HepG2 (cell line): Measurements from ENCODE around the gene CDCA4. TPM values are rescaled to one million over a fixed set of nuclear protein-coding genes. Genes with fewer than 3 reads are reported as not detected.

Source experiments
- ATAC-seq: fragments of 200-7000 bp; cut with Tn5 transposase; 3 replicates; pipeline ENCODE4 v1.9.1; 2020; ENCODE audit warnings: mild to moderate bottlenecking, moderate library complexity
- BruUV-seq: library from RNA; stranded (reverse); fragments of 400-500 nt; replicated peaks from 2 replicates; lab custom pipeline; 2021; lab: Mats Ljungman, UMichigan
- CTCF ChIA-PET: fragments of 300-600 bp; formaldehyde crosslinking; extraction: SDS; loops from one replicate; lab custom pipeline; 2021; ENCODE audit warnings: low total read pairs, inconsistent platforms, low intra/inter-chr PET ratio; lab: Yijun Ruan, JAX
- POLR2A ChIA-PET: fragments of 350-600 bp; sonication (Branson Sonifier 250); formaldehyde crosslinking; loops from one replicate; lab custom pipeline; 2020; ENCODE audit warnings: antibody characterized with exemption, inconsistent platforms; lab: Yijun Ruan, JAX
- DNase-seq: peaks from one replicate; pipeline ENCODE4 v3.0.0-alpha.2; 2015; ENCODE audit warnings: low spot score
- FAIRE-seq: peaks from 3 replicates; lab custom pipeline; 2011; peaks lifted over from hg19 to GRCh38; lab: Jason Lieb, UNC
- H2AFZ ChIP-seq: one replicate; pipeline ENCODE4 v1.6.1; 2011; ENCODE audit warnings: low read length, inconsistent platforms
- H3K27ac ChIP-seq: fragments of 300-600 bp; 3 replicates; pipeline ENCODE4 v1.8.0; 2011; ENCODE audit warnings: mixed run types, mild to moderate bottlenecking, mixed read lengths, low read length, inconsistent platforms; ENCODE audit not compliant: insufficient read depth; ENCODE audit errors: extremely low read length
- H3K27me3 ChIP-seq, 2 experiments: fragments of 200-600 bp in 1 of 2; 2 replicates in 1 of 2; 3 replicates in 1 of 2; pipeline versions ENCODE4 v1.6.0 to v1.8.0; 2011; ENCODE audit warnings: low read length in 2 of 2, mild to moderate bottlenecking in 2 of 2, moderate library complexity in 2 of 2, inconsistent platforms in 1 of 2; ENCODE audit not compliant: insufficient read depth in 2 of 2, control insufficient read depth in 1 of 2
- H3K36me3 ChIP-seq, 2 experiments: fragments of 200-600 bp in 1 of 2; replicated peaks in 1 of 2; 2 replicates in 1 of 2; 3 replicates in 1 of 2; pipeline versions ENCODE4 v1.5.1 to v1.8.0; 2011; ENCODE audit warnings: low read length in 2 of 2, inconsistent platforms in 1 of 2; ENCODE audit not compliant: insufficient read depth in 2 of 2, control insufficient read depth in 1 of 2
- H3K4me1 ChIP-seq: 2 replicates; pipeline ENCODE4 v1.5.1; 2012; ENCODE audit warnings: low read length, inconsistent platforms; ENCODE audit not compliant: insufficient read depth
- H3K4me2 ChIP-seq: 2 replicates; pipeline ENCODE4 v1.6.0; 2011; ENCODE audit warnings: low read depth, low read length, inconsistent platforms
- H3K4me3 ChIP-seq, 3 experiments: fragments of 200-600 bp in 1 of 3; sonication (generic), shearing (Covaris generic) in 1 of 3; replicated peaks in 1 of 3; 2 replicates each; pipeline ENCODE4 v1.5.1; 2011 to 2016; ENCODE audit warnings: low read length in 3 of 3, inconsistent platforms in 2 of 3, low read depth in 2 of 3, mild to moderate bottlenecking in 2 of 3, control low read depth in 1 of 3, mixed read lengths in 1 of 3; ENCODE audit not compliant: insufficient read depth in 1 of 3
- H3K79me2 ChIP-seq: one replicate; pipeline ENCODE4 v1.6.1; 2011; ENCODE audit warnings: low read length, inconsistent platforms; ENCODE audit not compliant: insufficient read depth
- H3K9ac ChIP-seq: 2 replicates; pipeline ENCODE4 v1.6.0; 2011; ENCODE audit warnings: mild to moderate bottlenecking, low read depth, low read length, inconsistent platforms; ENCODE audit not compliant: insufficient read depth
- H3K9me3 ChIP-seq: 2 replicates; pipeline ENCODE4 v1.5.1; 2012; ENCODE audit warnings: mild to moderate bottlenecking, low read length
- H4K20me1 ChIP-seq: 2 replicates; pipeline ENCODE4 v1.6.0; 2011; ENCODE audit warnings: inconsistent platforms, mild to moderate bottlenecking, low read length, moderate library complexity; ENCODE audit not compliant: insufficient read depth
- CBX2 ChIP-seq, 2 experiments: fragments of 200-600 bp in 1 of 2; sonication (generic); formaldehyde crosslinking in 1 of 2; IDR thresholded peaks; 2 replicates each; pipeline versions ENCODE4 v1.7.0 to v1.8.1; 2018 to 2022; ENCODE audit warnings: low read depth in 2 of 2, low read length in 1 of 2, mild to moderate bottlenecking in 1 of 2, missing genetic modification reagents in 1 of 2
- GABPB1 ChIP-seq: IDR thresholded peaks from 2 replicates; pipeline ENCODE4 v1.6.1; 2016; ENCODE audit warnings: mild to moderate bottlenecking, missing genetic modification reagents, moderate library complexity, missing compliant biosample characterization
- HMG20B ChIP-seq: conservative IDR thresholded peaks from 2 replicates; pipeline ENCODE4 v1.6.1; 2016; ENCODE audit warnings: missing genetic modification reagents, missing compliant biosample characterization
- HNRNPL ChIP-seq: fragments of 200-400 bp; formaldehyde crosslinking; IDR thresholded peaks from 2 replicates; pipeline ENCODE4 v1.6.1; 2017; ENCODE audit warnings: mild to moderate bottlenecking, low read depth, low read length
- MIER2 ChIP-seq: IDR thresholded peaks from 2 replicates; pipeline ENCODE4 v1.6.1; 2016; ENCODE audit warnings: missing biosample characterization, missing genetic modification reagents
- SMAD3 ChIP-seq: sonication (generic); formaldehyde crosslinking; IDR thresholded peaks from 2 replicates; pipeline ENCODE4 v1.4.0; 2020; ENCODE audit warnings: missing genetic modification reagents
- ZNF121 ChIP-seq: sonication (generic); formaldehyde crosslinking; IDR thresholded peaks from 2 replicates; pipeline ENCODE4 v1.5.0; 2020; ENCODE audit warnings: mild to moderate bottlenecking, missing genetic modification reagents
- ZNF530 ChIP-seq: sonication (generic); formaldehyde crosslinking; IDR thresholded peaks from 2 replicates; pipeline ENCODE4 v1.5.0; 2020; ENCODE audit warnings: low read depth, mild to moderate bottlenecking, missing genetic modification reagents
- ZNF629 ChIP-seq: sonication (generic); formaldehyde crosslinking; conservative IDR thresholded peaks from 2 replicates; pipeline ENCODE4 v1.5.0; 2020; ENCODE audit warnings: missing genetic modification reagents
- WGBS: methylation state at CpG from one replicate; pipeline ENCODE4 v1.1.6; 2017; ENCODE audit warnings: low lambda C conversion rate; 5-methylcytosine and 5-hydroxymethylcytosine counted together
- in situ Hi-C: cut with HindIII; loops from 2 replicates; pipeline ENCODE4 v1.10.0; 2017; ENCODE audit warnings: low pct_unique_long_range_greater_than_20kb; ENCODE audit not compliant: extremely low pct_ligation_motif_present
- intact Hi-C: fragments of 100-400 bp; cut with micrococcal nuclease; formaldehyde crosslinking; loops from one replicate; pipeline ENCODE4 v1.10.0; 2022; ENCODE audit not compliant: unreplicated experiment
- polyA plus RNA-seq, 8 experiments: library from polyadenylated mRNA; depleted of rRNA in 3 of 8; stranded (reverse) in 7 of 8; unstranded in 1 of 8; fragments of >200 nt; fragmentation: Illumina TruSeq in 4 of 8; extraction: Trizol in 4 of 8; gene quantifications; 2 replicates each; pipeline versions ENCODE4 v1.2.1 to v1.2.3, GENCODE V29; 2011 to 2016; ENCODE audit warnings: low read depth in 4 of 8, missing spikeins in 1 of 8, mixed read lengths in 1 of 8; ENCODE audit not compliant: insufficient read depth in 1 of 8
- total RNA-seq, 5 experiments: library from RNA; depleted of rRNA; stranded (reverse); fragments of >200 nt; fragmentation: Illumina TruSeq; extraction: Trizol; gene quantifications; 2 replicates each; pipeline ENCODE4 v1.2.3, GENCODE V29; 2016; ENCODE audit warnings: low read depth in 1 of 5
- TF ChIP-seq, protein P1 (sequence below): sonication (generic); formaldehyde crosslinking; IDR thresholded peaks from 2 replicates; pipeline ENCODE4 v1.5.0; 2020; ENCODE audit warnings: mild to moderate bottlenecking, missing genetic modification reagents
- TF ChIP-seq, protein P2 (sequence below): sonication (generic); formaldehyde crosslinking; IDR thresholded peaks from 2 replicates; pipeline ENCODE4 v1.5.1; 2020; ENCODE audit warnings: mild to moderate bottlenecking, missing genetic modification reagents, moderate library complexity
- TF ChIP-seq, protein P3 (sequence below): sonication (generic); formaldehyde crosslinking; IDR thresholded peaks from 2 replicates; pipeline ENCODE4 v1.4.0; 2020; ENCODE audit warnings: mild to moderate bottlenecking, missing genetic modification reagents

Gene CDCA4
- total and polyA plus RNA-seq, 2 of the 13 experiments (the other 11 are each of a cell fraction or from before 2014, with no cell fraction given), result 19.7 to 43.1 TPM

DNA sequence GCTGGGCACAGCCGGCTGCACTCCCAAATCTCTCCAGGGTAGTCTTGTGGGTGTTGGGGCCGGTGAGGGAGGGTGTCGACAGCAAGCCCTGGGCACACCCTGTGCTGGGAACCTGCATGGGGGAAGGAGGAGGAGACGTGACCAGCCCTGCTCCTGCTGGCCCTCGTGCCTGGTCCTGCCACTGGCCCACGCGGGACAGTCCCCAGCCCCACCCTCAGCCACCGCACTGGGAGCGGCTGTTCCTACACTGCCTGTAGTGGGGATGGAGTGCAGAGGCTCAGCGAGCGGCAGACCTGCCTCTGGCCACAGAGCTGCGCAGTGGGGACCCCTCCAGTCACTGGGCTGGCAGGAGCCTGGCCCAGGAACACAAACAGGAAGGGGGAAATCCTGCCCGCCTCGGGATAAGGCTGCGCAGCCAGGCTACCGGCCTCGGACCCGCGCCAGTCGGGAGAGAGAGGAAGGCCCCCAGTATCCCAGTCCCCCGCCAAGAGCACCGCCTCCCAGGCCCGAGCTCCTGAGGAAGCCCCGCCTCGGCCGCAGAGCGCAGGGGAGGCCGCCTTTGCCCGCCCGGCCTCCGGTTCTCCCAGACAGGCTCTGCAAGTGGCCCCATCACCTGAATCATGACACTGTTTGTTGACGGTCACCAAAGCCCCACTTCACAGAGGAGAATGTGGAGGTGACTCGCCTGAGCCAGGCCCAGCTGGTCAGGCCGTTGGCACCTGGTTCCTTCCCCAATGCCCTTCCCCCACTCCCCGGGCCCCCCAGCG, 53.3 kb downstream of the CDCA4 start:
- in situ Hi-C loops, result no loop called here
- ChIA-PET POLR2A (no interaction called here), CTCF (interaction anchor here (1.1 kb wide), 1 partner anchor 78 kb away, joined by 4 read pairs; no protein-coding TSS in a partner anchor)
- TF ChIP-seq HMG20B (CRISPR knock-in tag) (no peak), CBX2 (IDR thresholded peaks at IDR 0.05; ENCODE audit: low read depth, low read length) (no peak), CBX2 (CRISPR knock-in tag; IDR thresholded peaks at IDR 0.05; ENCODE audit: low read depth) (peak; percentile 41; the same call in 1 of the 2 replicates), GABPB1 (CRISPR knock-in tag) (peak; percentile 18; the same call in 1 of the 2 replicates), ZNF629 (CRISPR knock-in tag) (peak; percentile 60), HNRNPL (0 out of 2 replicates have a peak, but pooled peaks have one; percentile 21), ZNF530 (CRISPR knock-in tag) (no peak), ZNF121 (no peak), SMAD3 (CRISPR knock-in tag) (no peak), MIER2 (no peak)
- TF ChIP-seq, protein P1, sequence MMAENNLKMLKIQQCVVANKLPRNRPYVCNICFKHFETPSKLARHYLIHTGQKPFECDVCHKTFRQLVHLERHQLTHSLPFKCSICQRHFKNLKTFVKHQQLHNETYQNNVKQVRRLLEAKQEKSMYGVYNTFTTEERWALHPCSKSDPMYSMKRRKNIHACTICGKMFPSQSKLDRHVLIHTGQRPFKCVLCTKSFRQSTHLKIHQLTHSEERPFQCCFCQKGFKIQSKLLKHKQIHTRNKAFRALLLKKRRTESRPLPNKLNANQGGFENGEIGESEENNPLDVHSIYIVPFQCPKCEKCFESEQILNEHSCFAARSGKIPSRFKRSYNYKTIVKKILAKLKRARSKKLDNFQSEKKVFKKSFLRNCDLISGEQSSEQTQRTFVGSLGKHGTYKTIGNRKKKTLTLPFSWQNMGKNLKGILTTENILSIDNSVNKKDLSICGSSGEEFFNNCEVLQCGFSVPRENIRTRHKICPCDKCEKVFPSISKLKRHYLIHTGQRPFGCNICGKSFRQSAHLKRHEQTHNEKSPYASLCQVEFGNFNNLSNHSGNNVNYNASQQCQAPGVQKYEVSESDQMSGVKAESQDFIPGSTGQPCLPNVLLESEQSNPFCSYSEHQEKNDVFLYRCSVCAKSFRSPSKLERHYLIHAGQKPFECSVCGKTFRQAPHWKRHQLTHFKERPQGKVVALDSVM (CRISPR knock-in tag), result peak; percentile 75
- TF ChIP-seq, protein P2, sequence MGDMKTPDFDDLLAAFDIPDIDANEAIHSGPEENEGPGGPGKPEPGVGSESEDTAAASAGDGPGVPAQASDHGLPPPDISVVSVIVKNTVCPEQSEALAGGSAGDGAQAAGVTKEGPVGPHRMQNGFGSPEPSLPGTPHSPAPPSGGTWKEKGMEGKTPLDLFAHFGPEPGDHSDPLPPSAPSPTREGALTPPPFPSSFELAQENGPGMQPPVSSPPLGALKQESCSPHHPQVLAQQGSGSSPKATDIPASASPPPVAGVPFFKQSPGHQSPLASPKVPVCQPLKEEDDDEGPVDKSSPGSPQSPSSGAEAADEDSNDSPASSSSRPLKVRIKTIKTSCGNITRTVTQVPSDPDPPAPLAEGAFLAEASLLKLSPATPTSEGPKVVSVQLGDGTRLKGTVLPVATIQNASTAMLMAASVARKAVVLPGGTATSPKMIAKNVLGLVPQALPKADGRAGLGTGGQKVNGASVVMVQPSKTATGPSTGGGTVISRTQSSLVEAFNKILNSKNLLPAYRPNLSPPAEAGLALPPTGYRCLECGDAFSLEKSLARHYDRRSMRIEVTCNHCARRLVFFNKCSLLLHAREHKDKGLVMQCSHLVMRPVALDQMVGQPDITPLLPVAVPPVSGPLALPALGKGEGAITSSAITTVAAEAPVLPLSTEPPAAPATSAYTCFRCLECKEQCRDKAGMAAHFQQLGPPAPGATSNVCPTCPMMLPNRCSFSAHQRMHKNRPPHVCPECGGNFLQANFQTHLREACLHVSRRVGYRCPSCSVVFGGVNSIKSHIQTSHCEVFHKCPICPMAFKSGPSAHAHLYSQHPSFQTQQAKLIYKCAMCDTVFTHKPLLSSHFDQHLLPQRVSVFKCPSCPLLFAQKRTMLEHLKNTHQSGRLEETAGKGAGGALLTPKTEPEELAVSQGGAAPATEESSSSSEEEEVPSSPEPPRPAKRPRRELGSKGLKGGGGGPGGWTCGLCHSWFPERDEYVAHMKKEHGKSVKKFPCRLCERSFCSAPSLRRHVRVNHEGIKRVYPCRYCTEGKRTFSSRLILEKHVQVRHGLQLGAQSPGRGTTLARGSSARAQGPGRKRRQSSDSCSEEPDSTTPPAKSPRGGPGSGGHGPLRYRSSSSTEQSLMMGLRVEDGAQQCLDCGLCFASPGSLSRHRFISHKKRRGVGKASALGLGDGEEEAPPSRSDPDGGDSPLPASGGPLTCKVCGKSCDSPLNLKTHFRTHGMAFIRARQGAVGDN (CRISPR knock-in tag), result 0 out of 2 replicates have a peak, but pooled peaks have one; percentile 16
- TF ChIP-seq, protein P3, sequence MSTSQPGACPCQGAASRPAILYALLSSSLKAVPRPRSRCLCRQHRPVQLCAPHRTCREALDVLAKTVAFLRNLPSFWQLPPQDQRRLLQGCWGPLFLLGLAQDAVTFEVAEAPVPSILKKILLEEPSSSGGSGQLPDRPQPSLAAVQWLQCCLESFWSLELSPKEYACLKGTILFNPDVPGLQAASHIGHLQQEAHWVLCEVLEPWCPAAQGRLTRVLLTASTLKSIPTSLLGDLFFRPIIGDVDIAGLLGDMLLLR (CRISPR knock-in tag), result no peak
- intact Hi-C loops, result no loop called here
- Histone ChIP-seq H3K27ac (no peak overlapping the region), H2AFZ (no peak overlapping the region), H3K9ac (no peak overlapping the region), H3K27me3 (peaks cover 13 to 78% of the 10 kb centered on the region in 2 experiments), H3K4me2 (peak overlapping the region; percentile 56), H3K79me2 (no peaks in the 10 kb centered on the region), H3K4me1 (peaks cover 24% of the 10 kb centered on the region; the same call in 1 of the 2 replicates), H3K4me3 (peak overlapping the region; percentile 13 to 63 (median 24); a peak in 5 of 6 replicates), H3K36me3 (no peaks in the 10 kb centered on the region), H4K20me1 (no peaks in the 10 kb centered on the region), H3K9me3 (no peaks in the 10 kb centered on the region)
- no TSS peak for BruUV-seq
- peak; percentile 61 for ATAC-seq
- no peak for DNase-seq
- 3% methylated on average over 4 of the region's 36 CpGs for WGBS
- FAIRE-seq, result no peak
